Measurements from ENCODE around the gene DNAJC10. TPM values are rescaled to one million over a fixed set of nuclear protein-coding genes. Genes with fewer than 3 reads are reported as not detected.

Gene DNAJC10
- total RNA-seq, 3 donors from 2014 or later, result 81.7 to 98.4 (median 89.1) TPM

Other genes starting within 250 kb of the DNAJC10 start
- gene FRZB, start 150.4 kb downstream of the DNAJC10 start, total RNA-seq, result not detected